SH-SY5Y (cell line): ENCODE measurements around the gene MAPK8IP1.

Experiments used
- GATA2 ChIP-seq: IDR thresholded peaks from 2 replicates; pipeline ENCODE4 v1.6.1; 2011; ENCODE audit warnings: mild to moderate bottlenecking, low read depth, low read length
- GATA3 ChIP-seq: IDR thresholded peaks from 2 replicates; pipeline ENCODE4 v1.6.1; 2011; ENCODE audit warnings: low read depth, mild to moderate bottlenecking, low read length, moderate library complexity

DNA sequence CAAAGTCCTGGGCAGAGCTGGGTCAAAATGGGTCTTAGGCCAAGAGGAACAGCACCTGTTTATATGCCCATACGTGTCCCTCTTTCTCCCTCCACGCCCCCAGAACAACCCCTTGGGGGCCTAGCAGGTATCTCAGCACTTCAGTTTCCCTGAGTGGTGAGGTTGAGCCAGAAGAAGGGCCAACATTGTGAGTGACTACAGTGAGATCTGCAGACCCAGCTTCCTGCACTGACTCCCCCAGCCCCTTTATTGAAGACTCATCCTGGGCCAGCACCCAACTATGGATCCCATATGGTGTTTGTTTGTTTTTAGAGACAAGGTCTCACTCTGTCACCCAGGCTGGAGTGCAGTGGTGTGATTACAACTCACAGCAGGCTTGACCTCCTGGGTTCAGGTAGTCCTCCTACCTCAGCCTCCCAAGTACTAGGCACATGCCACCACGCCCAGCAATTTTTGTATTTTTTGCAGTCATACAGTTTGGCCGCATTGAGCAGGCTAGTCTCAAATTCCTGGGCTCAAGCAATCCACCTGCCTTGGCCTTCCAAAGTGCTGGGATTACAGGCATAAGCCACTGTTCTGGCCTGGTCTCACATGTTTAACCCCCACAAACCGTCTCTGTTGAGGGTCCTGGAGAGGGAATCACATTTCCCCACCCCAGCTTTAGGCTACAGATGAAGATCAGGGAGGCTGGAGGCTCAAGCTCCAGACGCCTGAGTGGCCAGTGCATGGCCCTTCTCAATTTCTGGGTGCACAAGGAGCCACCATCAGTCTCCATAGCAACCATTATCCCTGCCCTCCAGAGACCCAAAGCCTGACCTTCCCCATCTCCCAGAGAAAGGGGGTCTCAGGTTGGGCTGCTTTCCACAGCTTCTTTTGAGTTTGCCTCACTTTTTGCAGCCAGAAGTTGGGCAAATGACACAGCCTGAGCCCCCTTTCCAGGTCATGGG, 35.4 kb downstream of the MAPK8IP1 start:
- TF ChIP-seq GATA2 (no peak), GATA3 (no peak)
